KBM-7 (cell line): ENCODE results near the gene PLEKHO2.
A peak's percentile ranks its signal among the peaks of the same experiment; 100 is the strongest.

Source experiments
- DNase-seq: peaks from one replicate; pipeline ENCODE4 v3.0.0-alpha.2; 2015
- in situ Hi-C: fragments of 300-500 bp; cut with MboI; formaldehyde crosslinking; loops from 2 replicates; pipeline ENCODE4 v1.14.3; 2020; ENCODE audit warnings: low sequenced_read_pairs, low pct_unique_long_range_greater_than_20kb, mixed read lengths

The PLEKHO2 gene

GRCh38 chr15:64903326-64903950, 61.7 kb downstream of the PLEKHO2 start:
- in situ Hi-C loops, result no loop called here
- DNase-seq, result no peak

- in situ Hi-C loops, result no loop called here
- no peak for DNase-seq
Measured at GRCh38 chr15:64904189-64904588, 62.5 kb downstream of the PLEKHO2 start.

- in situ Hi-C loops, result no loop called here
- DNase-seq, result peak; percentile 95
Measured at GRCh38 chr15:64905119-64905831, 63.6 kb downstream of the PLEKHO2 start.

GRCh38 chr15:64905941-64906340, 64.2 kb downstream of the PLEKHO2 start:
- in situ Hi-C loops, result no loop called here
- no peak for DNase-seq

- in situ Hi-C loops, result no loop called here
- no peak for DNase-seq
Measured at GRCh38 chr15:64906402-64906801, 64.7 kb downstream of the PLEKHO2 start.

GRCh38 chr15:64907991-64908390, 66.3 kb downstream of the PLEKHO2 start:
- DNase-seq, result no peak
- in situ Hi-C loops, result no loop called here

GRCh38 chr15:64909546-64909945, 67.8 kb downstream of the PLEKHO2 start:
- in situ Hi-C loops, result no loop called here
- DNase-seq, result no peak

- peak; percentile 42 for DNase-seq
- in situ Hi-C loops, result no loop called here
Measured at GRCh38 chr15:64911311-64912186, 69.8 kb downstream of the PLEKHO2 start, which contains the start of gene ANKDD1A. ANKDD1A (plus strand) TSS chr15:64911902; CDS start chr15:64911931, 29 bp downstream.

- no peak for DNase-seq
- in situ Hi-C loops, result no loop called here
Measured at GRCh38 chr15:64912379-64913325, 70.9 kb downstream of the PLEKHO2 start.

- DNase-seq, result no peak
- in situ Hi-C loops, result no loop called here
Measured at GRCh38 chr15:64915518-64916227, 74.0 kb downstream of the PLEKHO2 start.

GRCh38 chr15:64916365-64916764, 74.7 kb downstream of the PLEKHO2 start:
- in situ Hi-C loops, result no loop called here
- DNase-seq, result no peak

GRCh38 chr15:64917211-64917610, 75.5 kb downstream of the PLEKHO2 start:
- in situ Hi-C loops, result no loop called here
- DNase-seq, result no peak
